Caco-2 (cell line): ENCODE results near the gene PCBD2. TPM values are rescaled to one million over a fixed set of nuclear protein-coding genes. Genes with fewer than 3 reads are reported as not detected.

Experiments used
- BruUV-seq: library from RNA; stranded (reverse); fragments of 400-500 nt; replicated peaks from 2 replicates; lab custom pipeline; 2021; lab: Mats Ljungman, UMichigan
- CTCF ChIA-PET: fragments of 300-600 bp; sonication (Branson Sonifier 250); formaldehyde crosslinking; loops from one replicate; lab custom pipeline; 2022; ENCODE audit warnings: antibody characterized with exemption; lab: Charles Lee
- POLR2A ChIA-PET: fragments of 300-600 bp; sonication (Branson Sonifier 250); formaldehyde crosslinking; loops from one replicate; lab custom pipeline; 2022; ENCODE audit warnings: antibody characterized with exemption; lab: Charles Lee
- DNase-seq, 2 experiments: peaks; one replicate each; pipeline versions ENCODE4 v3.0.0 to v3.0.0-alpha.2; 2020 to 2022
- H3K27me3 ChIP-seq: replicated peaks from 2 replicates; pipeline ENCODE4 v1.6.0; 2011; ENCODE audit warnings: low read length; ENCODE audit not compliant: control insufficient read depth, insufficient read depth
- H3K36me3 ChIP-seq: 2 replicates; pipeline ENCODE4 v1.5.1; 2011; ENCODE audit warnings: low read length; ENCODE audit not compliant: control insufficient read depth, insufficient read depth
- H3K4me1 ChIP-seq: fragments of 250-450 bp; sonication (Bioruptor Pico); 2 replicates; pipeline ENCODE4 v1.5.1; 2020; ENCODE audit warnings: mild to moderate bottlenecking
- H3K4me3 ChIP-seq: 2 replicates; pipeline ENCODE4 v1.5.1; 2011; ENCODE audit warnings: low read depth, mild to moderate bottlenecking, control low read depth, low read length
- H3K9me3 ChIP-seq: fragments of 250-450 bp; sonication (Bioruptor Pico); 2 replicates; pipeline ENCODE4 v1.5.1; 2020; ENCODE audit warnings: mild to moderate bottlenecking, moderate library complexity
- H3K27ac Mint-ChIP-seq: one replicate; pipeline ENCODE4 v1.8.0; 2022; ENCODE audit warnings: mixed read lengths; ENCODE audit not compliant: unreplicated experiment
- H3K27me3 Mint-ChIP-seq: one replicate; pipeline ENCODE4 v1.8.0; 2022; ENCODE audit warnings: mixed read lengths; ENCODE audit not compliant: insufficient read depth, unreplicated experiment
- H3K36me3 Mint-ChIP-seq: one replicate; pipeline ENCODE4 v1.8.0; 2022; ENCODE audit warnings: mild to moderate bottlenecking, mixed read lengths; ENCODE audit not compliant: insufficient read depth, unreplicated experiment
- H3K4me1 Mint-ChIP-seq: one replicate; pipeline ENCODE4 v1.8.0; 2022; ENCODE audit warnings: low read depth, mixed read lengths; ENCODE audit not compliant: unreplicated experiment
- H3K4me3 Mint-ChIP-seq: one replicate; pipeline ENCODE4 v1.8.0; 2022; ENCODE audit warnings: mild to moderate bottlenecking, moderate library complexity, mixed read lengths; ENCODE audit not compliant: unreplicated experiment
- H3K9me3 Mint-ChIP-seq: one replicate; pipeline ENCODE4 v1.8.0; 2022; ENCODE audit warnings: mixed read lengths; ENCODE audit not compliant: unreplicated experiment
- CTCF ChIP-seq, 2 experiments: fragments of 200-600 bp in 1 of 2; IDR thresholded peaks; 1 replicate in 1 of 2; 2 replicates in 1 of 2; pipeline versions ENCODE4 v1.5.1 to v1.8.0; 2011 to 2022; ENCODE audit warnings: antibody characterized with exemption in 1 of 2, control low read depth in 1 of 2, inconsistent platforms in 1 of 2, low read depth in 1 of 2, low read length in 1 of 2, mild to moderate bottlenecking in 1 of 2, moderate library complexity in 1 of 2; ENCODE audit not compliant: insufficient read depth in 1 of 2, severe bottlenecking in 1 of 2, unreplicated experiment in 1 of 2
- intact Hi-C: fragments of 100-400 bp; cut with micrococcal nuclease; formaldehyde crosslinking; loops from one replicate; pipeline ENCODE4 v1.10.0; 2022; ENCODE audit not compliant: unreplicated experiment
- total RNA-seq: library from RNA; stranded (reverse); gene quantifications from 2 replicates; pipeline ENCODE4 v1.2.3, GENCODE V29; 2022

Gene PCBD2
- total RNA-seq, 1 experiment from 2014 or later = 24.2 TPM

- Histone ChIP-seq H3K9me3 (no peaks in the 10 kb centered on the region), H3K4me1 (no peaks in the 10 kb centered on the region; the same call in 1 of the 2 replicates), H3K27me3 (no peaks in the 10 kb centered on the region), H3K36me3 (no peaks in the 10 kb centered on the region), H3K4me3 (peak overlapping the region; percentile 88)
- Mint-ChIP-seq H3K9me3 (no peaks in the 10 kb centered on the region), H3K4me1 (peaks cover 6% of the 10 kb centered on the region), H3K36me3 (peaks cover 11% of the 10 kb centered on the region), H3K4me3 (peak overlapping the region; percentile 93), H3K27ac (peak overlapping the region; percentile 90), H3K27me3 (no peaks in the 10 kb centered on the region)
- TF ChIP-seq CTCF (IDR thresholded peaks at IDR 0.05; ENCODE audit: insufficient read depth in 1 of 2, low read depth in 1 of 2, low read length in 1 of 2, severe bottlenecking in 1 of 2, unreplicated experiment in 1 of 2) = no peak
- intact Hi-C loops = loop anchor here (1.0 kb wide), 2 partner anchors 29 kb away; no protein-coding TSS in a partner anchor
- ChIA-PET POLR2A (no interaction called here), CTCF (interaction anchor here (0.5 to 1.5 kb wide), 2 partner anchors 25 to 30 kb away, joined by 3 to 11 read pairs; partner anchors contain the start of gene PCBD2)
- DNase-seq = peak; percentile 32 to 46
- no TSS peak for BruUV-seq
Observed at GRCh38 chr5:134874831-134875655, 29.9 kb upstream of the PCBD2 start.

GRCh38 chr5:134877159-134877558, 27.8 kb upstream of the PCBD2 start:
- Mint-ChIP-seq H3K27ac (no peak overlapping the region), H3K27me3 (no peaks in the 10 kb centered on the region), H3K4me1 (peaks cover 6% of the 10 kb centered on the region), H3K4me3 (no peak overlapping the region), H3K9me3 (no peaks in the 10 kb centered on the region), H3K36me3 (peaks cover 11% of the 10 kb centered on the region)
- TF ChIP-seq CTCF (IDR thresholded peaks at IDR 0.05; ENCODE audit: insufficient read depth in 1 of 2, low read depth in 1 of 2, low read length in 1 of 2, severe bottlenecking in 1 of 2, unreplicated experiment in 1 of 2) = no peak
- no peaks in the 10 kb centered on the region for H3K9me3 ChIP-seq
- intact Hi-C loops = no loop called here
- no peaks in the 10 kb centered on the region for H3K36me3 ChIP-seq
- H3K4me1 ChIP-seq = no peaks in the 10 kb centered on the region; the same call in 1 of the 2 replicates
- no peak overlapping the region for H3K4me3 ChIP-seq
- no peak for DNase-seq
- BruUV-seq = no TSS peak
- ChIA-PET CTCF (no interaction called here), POLR2A (no interaction called here)
- H3K27me3 ChIP-seq = no peaks in the 10 kb centered on the region

- no TSS peak for BruUV-seq
- H3K4me1 Mint-ChIP-seq = peaks cover 4% of the 10 kb centered on the region
- peaks cover 11% of the 10 kb centered on the region for H3K36me3 Mint-ChIP-seq
- H3K27ac Mint-ChIP-seq = no peak overlapping the region
- H3K36me3 ChIP-seq = no peaks in the 10 kb centered on the region
- no peaks in the 10 kb centered on the region for H3K27me3 Mint-ChIP-seq
- H3K9me3 Mint-ChIP-seq = no peaks in the 10 kb centered on the region
- ChIA-PET CTCF (no interaction called here), POLR2A (no interaction called here)
- intact Hi-C loops = no loop called here
- no peaks in the 10 kb centered on the region for H3K27me3 ChIP-seq
- no peaks in the 10 kb centered on the region; the same call in 1 of the 2 replicates for H3K4me1 ChIP-seq
- DNase-seq = no peak
- H3K4me3 ChIP-seq = no peak overlapping the region
- no peak for TF ChIP-seq CTCF (IDR thresholded peaks at IDR 0.05; ENCODE audit: insufficient read depth in 1 of 2, low read depth in 1 of 2, low read length in 1 of 2, severe bottlenecking in 1 of 2, unreplicated experiment in 1 of 2)
- no peaks in the 10 kb centered on the region for H3K9me3 ChIP-seq
- H3K4me3 Mint-ChIP-seq = no peak overlapping the region
Observed at GRCh38 chr5:134878403-134878802, 26.5 kb upstream of the PCBD2 start.
